B cell (primary cell): ENCODE measurements around the gene RSBN1. TPM values are rescaled to one million over a fixed set of nuclear protein-coding genes. Genes with fewer than 3 reads are reported as not detected.

Experiments
- ATAC-seq: fragments of 200-7000 bp; cut with Tn5 transposase; one replicate; pipeline ENCODE4 v1.10.0; 2021; ENCODE audit warnings: low read depth, mild to moderate bottlenecking, moderate number of reproducible peaks, moderate library complexity
- CTCF ChIA-PET: fragments of 350-600 bp; sonication (Branson Sonifier 250); formaldehyde crosslinking; loops from one replicate; lab custom pipeline; 2021; ENCODE audit warnings: antibody characterized with exemption, inconsistent platforms; lab: Charles Lee
- POLR2A ChIA-PET: fragments of 350-600 bp; sonication (Branson Sonifier 250); formaldehyde crosslinking; loops from one replicate; lab custom pipeline; 2021; ENCODE audit warnings: antibody characterized with exemption; lab: Charles Lee
- DNase-seq: peaks from one replicate; pipeline ENCODE4 v3.0.0; 2013
- H2AFZ ChIP-seq: 2 replicates; pipeline ENCODE4 v1.6.1; 2012; ENCODE audit warnings: mild to moderate bottlenecking, low read depth, low read length; ENCODE audit not compliant: insufficient read depth, poor library complexity, severe bottlenecking
- H3K27ac ChIP-seq, 2 donors: 1 replicate in 1 of 2; 2 replicates in 1 of 2; pipeline ENCODE4 v1.5.1; 2012 to 2013; ENCODE audit warnings: low read length in 2 of 2, mild to moderate bottlenecking in 2 of 2, moderate library complexity in 1 of 2
- H3K27me3 ChIP-seq, 4 experiments: fragments of 200-600 bp in 1 of 4; sonication (generic) in 1 of 4; replicated peaks in 1 of 4; 1 replicate in 2 of 4; 2 replicates in 2 of 4; pipeline versions ENCODE4 v1.6.1 to v1.7.0; 2013 to 2016; ENCODE audit warnings: low read length in 3 of 4, mild to moderate bottlenecking in 2 of 4, mixed read lengths in 1 of 4, moderate library complexity in 1 of 4; ENCODE audit not compliant: insufficient read depth in 4 of 4, control insufficient read depth in 3 of 4; ENCODE audit errors: control extremely low read depth in 1 of 4
- H3K36me3 ChIP-seq, 2 experiments: replicated peaks in 1 of 2; 1 replicate in 1 of 2; 2 replicates in 1 of 2; pipeline versions ENCODE4 v1.6.1 to v1.7.1; 2013; ENCODE audit warnings: low read length in 1 of 2; ENCODE audit not compliant: insufficient read depth in 2 of 2, control insufficient read depth in 1 of 2; ENCODE audit errors: control extremely low read depth in 1 of 2, extremely low read depth in 1 of 2
- H3K4me1 ChIP-seq, 2 donors: fragments of 200-600 bp in 1 of 2; sonication (generic) in 1 of 2; 1 replicate in 1 of 2; 2 replicates in 1 of 2; pipeline versions ENCODE4 v1.5.1 to v1.6.1; 2013 to 2017; ENCODE audit warnings: low read length in 2 of 2; ENCODE audit not compliant: control insufficient read depth in 2 of 2, insufficient read depth in 2 of 2
- H3K4me2 ChIP-seq: replicated peaks from 2 replicates; pipeline ENCODE3; 2012; ENCODE audit warnings: mild to moderate bottlenecking, low read depth, low read length; ENCODE audit not compliant: poor library complexity, severe bottlenecking
- H3K4me3 ChIP-seq, 5 experiments: fragments of 200-600 bp in 1 of 5; sonication (generic) in 1 of 5; 1 replicate in 3 of 5; 2 replicates in 2 of 5; pipeline versions ENCODE4 v1.5.1 to v1.7.0; 2011 to 2016; ENCODE audit warnings: low read length in 4 of 5, mild to moderate bottlenecking in 4 of 5, low read depth in 2 of 5, control low read depth in 1 of 5, moderate library complexity in 1 of 5; ENCODE audit not compliant: insufficient read depth in 1 of 5; ENCODE audit errors: control extremely low read depth in 1 of 5, extremely low read depth in 1 of 5
- H3K79me2 ChIP-seq: fragments of 200-600 bp; sonication (generic); one replicate; pipeline ENCODE4 v1.6.0; 2016; ENCODE audit warnings: low read length; ENCODE audit not compliant: control insufficient read depth, insufficient read depth
- H3K9ac ChIP-seq: fragments of 200-600 bp; sonication (generic); 2 replicates; pipeline ENCODE4 v1.6.1; 2017; ENCODE audit warnings: mild to moderate bottlenecking, low read length, moderate library complexity
- H3K9me3 ChIP-seq, 3 donors: one replicate each; pipeline versions ENCODE4 v1.6.1 to v1.7.1; 2013; ENCODE audit warnings: low read length in 2 of 3; ENCODE audit not compliant: control insufficient read depth in 2 of 3, insufficient read depth in 1 of 3; ENCODE audit errors: control extremely low read depth in 1 of 3
- H4K20me1 ChIP-seq: 2 replicates; pipeline ENCODE4 v1.6.0; 2012; ENCODE audit warnings: mild to moderate bottlenecking, low read length; ENCODE audit not compliant: insufficient read depth, control insufficient read depth, poor library complexity, severe bottlenecking
- H3K27ac Mint-ChIP-seq: one replicate; pipeline ENCODE4 v1.8.0; 2021; ENCODE audit warnings: mixed read lengths
- H3K27me3 Mint-ChIP-seq: one replicate; pipeline ENCODE4 v1.8.0; 2021; ENCODE audit warnings: mixed read lengths
- H3K4me1 Mint-ChIP-seq: one replicate; pipeline ENCODE4 v1.8.0; 2021; ENCODE audit warnings: mixed read lengths
- H3K4me3 Mint-ChIP-seq: one replicate; pipeline ENCODE4 v1.8.0; 2021; ENCODE audit warnings: mixed read lengths
- H3K9me3 Mint-ChIP-seq: one replicate; pipeline ENCODE4 v1.8.0; 2022; ENCODE audit warnings: mixed read lengths; ENCODE audit not compliant: insufficient read depth
- EZH2 ChIP-seq: IDR thresholded peaks from 2 replicates; pipeline ENCODE4 v1.6.1; 2012; ENCODE audit warnings: borderline replicate concordance, low read depth, mild to moderate bottlenecking, moderate library complexity, low read length; ENCODE audit not compliant: insufficient read depth, poor library complexity, severe bottlenecking
- WGBS: methylation state at CpG from one replicate; pipeline ENCODE4 v1.1.5; 2013; ENCODE audit warnings: missing lambda C conversion rate; ENCODE audit not compliant: insufficient coverage; 5-methylcytosine and 5-hydroxymethylcytosine counted together
- intact Hi-C: fragments of 100-400 bp; cut with micrococcal nuclease; formaldehyde crosslinking; loops from one replicate; pipeline ENCODE4 v1.10.0; 2022
- polyA plus RNA-seq: library from polyadenylated mRNA; depleted of rRNA; stranded (reverse); fragments of >200 nt; gene quantifications from 2 replicates; pipeline ENCODE4 v1.2.3, GENCODE V29; 2012
- total RNA-seq, 2 donors: library from RNA; stranded (reverse); fragments of 120-200 nt in 1 of 2; gene quantifications; 1 replicate in 1 of 2; 2 replicates in 1 of 2; pipeline versions ENCODE4 v1.2.3 to v1.2.4, GENCODE V29; 2013 to 2022
- TF ChIP-seq, protein P1 (sequence below): fragments of 200-600 bp; IDR thresholded peaks from one replicate; pipeline ENCODE4 v1.8.0; 2022; ENCODE audit warnings: antibody characterized with exemption, mild to moderate bottlenecking

The RSBN1 gene
- total and polyA plus RNA-seq, 2 donors (not counting 1 experiment from before 2014, with no cell fraction given) = 20.6 to 40.2 TPM

DNA sequence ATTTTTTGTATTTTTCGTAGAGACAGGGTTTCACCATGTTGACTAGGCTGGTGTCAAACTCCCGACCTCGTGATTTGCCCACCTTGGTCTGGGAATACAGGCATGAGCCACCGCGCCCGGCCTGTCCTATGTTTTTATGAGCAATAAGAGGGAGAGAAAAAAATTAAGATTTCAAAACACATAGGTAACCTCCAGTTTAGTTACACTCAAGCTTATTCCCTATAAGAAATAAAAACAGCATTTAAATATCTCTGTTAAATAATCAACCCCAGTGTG lies 7.1 kb downstream of the RSBN1 start:
- no peak for ATAC-seq
- DNase-seq = no peak
- TF ChIP-seq, protein P1, sequence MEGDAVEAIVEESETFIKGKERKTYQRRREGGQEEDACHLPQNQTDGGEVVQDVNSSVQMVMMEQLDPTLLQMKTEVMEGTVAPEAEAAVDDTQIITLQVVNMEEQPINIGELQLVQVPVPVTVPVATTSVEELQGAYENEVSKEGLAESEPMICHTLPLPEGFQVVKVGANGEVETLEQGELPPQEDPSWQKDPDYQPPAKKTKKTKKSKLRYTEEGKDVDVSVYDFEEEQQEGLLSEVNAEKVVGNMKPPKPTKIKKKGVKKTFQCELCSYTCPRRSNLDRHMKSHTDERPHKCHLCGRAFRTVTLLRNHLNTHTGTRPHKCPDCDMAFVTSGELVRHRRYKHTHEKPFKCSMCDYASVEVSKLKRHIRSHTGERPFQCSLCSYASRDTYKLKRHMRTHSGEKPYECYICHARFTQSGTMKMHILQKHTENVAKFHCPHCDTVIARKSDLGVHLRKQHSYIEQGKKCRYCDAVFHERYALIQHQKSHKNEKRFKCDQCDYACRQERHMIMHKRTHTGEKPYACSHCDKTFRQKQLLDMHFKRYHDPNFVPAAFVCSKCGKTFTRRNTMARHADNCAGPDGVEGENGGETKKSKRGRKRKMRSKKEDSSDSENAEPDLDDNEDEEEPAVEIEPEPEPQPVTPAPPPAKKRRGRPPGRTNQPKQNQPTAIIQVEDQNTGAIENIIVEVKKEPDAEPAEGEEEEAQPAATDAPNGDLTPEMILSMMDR = no peak
- TF ChIP-seq EZH2 = no peak
- no peak overlapping the region for H2AFZ ChIP-seq
- H3K4me3 Mint-ChIP-seq = no peak overlapping the region
- peaks cover 68% of the 10 kb centered on the region for H4K20me1 ChIP-seq
- peaks cover 99% of the 10 kb centered on the region for H3K79me2 ChIP-seq
- H3K27ac ChIP-seq = no peak overlapping the region
- ChIA-PET CTCF (no interaction called here), POLR2A (no interaction called here)
- intact Hi-C loops = no loop called here
- H3K4me1 ChIP-seq = peaks cover 14 to 30% of the 10 kb centered on the region in 2 donors
- no peaks in the 10 kb centered on the region for H3K9me3 Mint-ChIP-seq
- H3K4me2 ChIP-seq = no peak overlapping the region
- H3K36me3 ChIP-seq = peaks cover 0 to 4% of the 10 kb centered on the region in 2 experiments
- no CpG with 5 or more reads among the region's 6 CpGs for WGBS
- no peak overlapping the region for H3K27ac Mint-ChIP-seq
- no peak overlapping the region for H3K4me3 ChIP-seq
- H3K27me3 Mint-ChIP-seq = no peaks in the 10 kb centered on the region
- H3K4me1 Mint-ChIP-seq = peaks cover 58% of the 10 kb centered on the region
- no peak overlapping the region for H3K9ac ChIP-seq
- no peaks in the 10 kb centered on the region for H3K9me3 ChIP-seq
- H3K27me3 ChIP-seq = no peaks in the 10 kb centered on the region

DNA sequence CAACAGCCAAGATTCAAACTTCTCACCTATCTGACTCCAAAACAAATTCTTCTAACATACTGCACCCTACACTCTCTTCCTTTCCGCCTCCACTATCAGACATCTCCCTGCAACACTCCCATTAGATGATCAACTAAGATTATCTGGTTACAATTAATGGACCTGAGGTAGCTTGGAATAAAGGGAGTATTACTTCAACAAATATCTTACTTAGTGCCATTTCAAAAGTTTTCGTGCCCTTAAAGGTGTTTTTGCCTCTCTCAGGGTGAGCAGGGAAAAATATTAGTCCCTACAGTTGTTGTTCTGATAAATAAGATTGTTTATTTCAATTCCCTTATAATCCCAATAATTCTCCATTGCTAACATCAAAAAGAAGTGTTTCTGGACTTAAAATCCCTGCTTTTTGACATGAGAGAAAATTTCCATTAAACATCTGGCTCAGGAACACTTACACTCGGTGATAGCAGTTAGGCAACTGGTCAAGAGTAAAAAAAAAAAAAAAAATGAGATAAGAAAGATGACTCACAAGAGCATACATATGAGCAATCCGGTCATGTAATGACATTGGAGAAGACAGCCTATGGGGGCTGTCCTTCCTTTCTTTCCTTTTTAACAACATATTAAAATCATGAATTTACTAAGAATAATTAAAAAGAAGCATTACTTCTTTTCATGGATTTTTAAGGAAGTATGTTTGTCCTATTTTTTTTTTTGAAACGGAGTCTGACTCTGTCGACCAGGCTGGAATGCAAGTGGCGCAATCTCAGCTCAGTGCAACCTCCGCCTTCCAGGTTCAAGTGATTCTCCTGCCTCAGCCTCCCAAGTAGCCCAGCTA lies 7.6 kb downstream of the RSBN1 start:
- no peak for ATAC-seq
- intact Hi-C loops = no loop called here
- H3K4me3 ChIP-seq = no peak overlapping the region
- H3K4me1 ChIP-seq = peaks cover 8 to 25% of the 10 kb centered on the region in 2 donors
- no peak overlapping the region for H3K27ac Mint-ChIP-seq
- H3K4me3 Mint-ChIP-seq = no peak overlapping the region
- no peaks in the 10 kb centered on the region for H3K27me3 ChIP-seq
- no peak for DNase-seq
- H4K20me1 ChIP-seq = peaks cover 68% of the 10 kb centered on the region
- H2AFZ ChIP-seq = no peak overlapping the region
- no peak overlapping the region for H3K9ac ChIP-seq
- peaks cover 54% of the 10 kb centered on the region for H3K4me1 Mint-ChIP-seq
- TF ChIP-seq, protein P1 = no peak
- TF ChIP-seq EZH2 = no peak
- H3K27me3 Mint-ChIP-seq = no peaks in the 10 kb centered on the region
- no peaks in the 10 kb centered on the region for H3K9me3 Mint-ChIP-seq
- H3K79me2 ChIP-seq = peaks cover 99% of the 10 kb centered on the region
- H3K36me3 ChIP-seq = peaks cover 0 to 4% of the 10 kb centered on the region in 2 experiments
- no peaks in the 10 kb centered on the region for H3K9me3 ChIP-seq
- WGBS = 100% methylated on average over 3 of the region's 8 CpGs
- ChIA-PET CTCF (interaction anchor here (0.6 kb wide), 1 partner anchor 20 kb away, joined by 3 read pairs; no protein-coding TSS in a partner anchor), POLR2A (no interaction called here)
- no peak overlapping the region for H3K27ac ChIP-seq
- H3K4me2 ChIP-seq = no peak overlapping the region
